ENCODE data around the gene RARB.

DNA sequence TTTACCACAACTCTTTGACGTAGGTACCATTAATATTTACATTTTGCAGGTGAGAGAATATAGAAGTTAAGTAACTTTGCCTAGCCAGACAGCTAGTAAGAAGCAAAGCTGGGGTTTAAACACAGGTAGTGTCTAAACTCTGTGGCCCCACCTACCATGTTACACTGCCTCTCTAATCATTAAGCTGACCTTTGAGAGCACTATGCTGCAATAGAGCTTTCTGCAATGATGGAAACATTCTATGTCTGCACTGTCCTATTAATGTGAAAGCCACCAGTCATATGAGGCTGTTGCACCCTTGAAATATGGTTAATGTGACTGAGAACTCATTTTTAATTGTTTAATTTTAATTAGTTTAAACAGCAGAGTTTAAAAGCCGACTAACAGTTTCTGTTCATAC is 6.3 kb upstream of the RARB start:
- TF ChIP-seq EZH2 (IDR thresholded peaks at IDR 0.05) (no peak), EZH2phosphoT487 (IDR thresholded peaks at IDR 0.05) (no peak)
- TF ChIP-seq, protein P1, sequence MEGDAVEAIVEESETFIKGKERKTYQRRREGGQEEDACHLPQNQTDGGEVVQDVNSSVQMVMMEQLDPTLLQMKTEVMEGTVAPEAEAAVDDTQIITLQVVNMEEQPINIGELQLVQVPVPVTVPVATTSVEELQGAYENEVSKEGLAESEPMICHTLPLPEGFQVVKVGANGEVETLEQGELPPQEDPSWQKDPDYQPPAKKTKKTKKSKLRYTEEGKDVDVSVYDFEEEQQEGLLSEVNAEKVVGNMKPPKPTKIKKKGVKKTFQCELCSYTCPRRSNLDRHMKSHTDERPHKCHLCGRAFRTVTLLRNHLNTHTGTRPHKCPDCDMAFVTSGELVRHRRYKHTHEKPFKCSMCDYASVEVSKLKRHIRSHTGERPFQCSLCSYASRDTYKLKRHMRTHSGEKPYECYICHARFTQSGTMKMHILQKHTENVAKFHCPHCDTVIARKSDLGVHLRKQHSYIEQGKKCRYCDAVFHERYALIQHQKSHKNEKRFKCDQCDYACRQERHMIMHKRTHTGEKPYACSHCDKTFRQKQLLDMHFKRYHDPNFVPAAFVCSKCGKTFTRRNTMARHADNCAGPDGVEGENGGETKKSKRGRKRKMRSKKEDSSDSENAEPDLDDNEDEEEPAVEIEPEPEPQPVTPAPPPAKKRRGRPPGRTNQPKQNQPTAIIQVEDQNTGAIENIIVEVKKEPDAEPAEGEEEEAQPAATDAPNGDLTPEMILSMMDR (IDR thresholded peaks at IDR 0.05) = no peak
